PC-3 (cell line): Measurements from ENCODE around the gene SMIM44. TPM values are rescaled to one million over a fixed set of nuclear protein-coding genes. Genes with fewer than 3 reads are reported as not detected.

ENCODE experiments used
- ATAC-seq: fragments of 200-7000 bp; cut with Tn5 transposase; 2 replicates; pipeline ENCODE4 v1.9.1; 2020; ENCODE audit warnings: mild to moderate bottlenecking, moderate library complexity
- BruUV-seq: library from RNA; stranded (reverse); fragments of 400-500 nt; replicated peaks from 2 replicates; lab custom pipeline; 2021; lab: Mats Ljungman, UMichigan
- CTCF ChIA-PET: fragments of 300-600 bp; sonication (Branson Sonifier 250); formaldehyde crosslinking; loops from one replicate; lab custom pipeline; 2022; ENCODE audit warnings: antibody characterized with exemption; lab: Charles Lee
- POLR2A ChIA-PET: fragments of 300-600 bp; sonication (Branson Sonifier 250); formaldehyde crosslinking; loops from one replicate; lab custom pipeline; 2022; ENCODE audit warnings: antibody characterized with exemption; ENCODE audit not compliant: unreplicated experiment; lab: Charles Lee
- DNase-seq: peaks from one replicate; pipeline ENCODE4 v3.0.0-alpha.2; 2015
- H2AFZ ChIP-seq: fragments of 300-600 bp; sonication (generic); 2 replicates; pipeline ENCODE4 v1.6.0; 2016; ENCODE audit warnings: antibody characterized with exemption, low read length
- H3F3A ChIP-seq: fragments of 300-600 bp; sonication (generic); one replicate; pipeline ENCODE4 v1.6.0; 2017; ENCODE audit warnings: antibody characterized with exemption, low read length, control low read depth, mild to moderate bottlenecking; ENCODE audit not compliant: unreplicated experiment
- H3K27ac ChIP-seq: fragments of 300-600 bp; sonication (generic); 2 replicates; pipeline ENCODE4 v1.5.1; 2016; ENCODE audit warnings: mild to moderate bottlenecking, low read length
- H3K27me3 ChIP-seq: fragments of 300-600 bp; sonication (generic); 2 replicates; pipeline ENCODE4 v1.6.1; 2016; ENCODE audit warnings: low read length, mixed read lengths
- H3K36me3 ChIP-seq: fragments of 300-600 bp; sonication (generic); 2 replicates; pipeline ENCODE4 v1.6.1; 2016; ENCODE audit warnings: low read depth, mixed run types, low read length, mixed read lengths
- H3K4me1 ChIP-seq: fragments of 300-600 bp; sonication (generic); 2 replicates; pipeline ENCODE4 v1.5.1; 2016; ENCODE audit warnings: low read length; ENCODE audit not compliant: insufficient read depth
- H3K4me2 ChIP-seq: fragments of 300-600 bp; sonication (generic); 2 replicates; pipeline ENCODE4 v1.6.0; 2016; ENCODE audit warnings: low read length
- H3K4me3 ChIP-seq: fragments of 300-600 bp; sonication (generic); 2 replicates; pipeline ENCODE4 v1.5.1; 2016; ENCODE audit warnings: mild to moderate bottlenecking, low read length, mixed read lengths
- H3K79me2 ChIP-seq: fragments of 300-600 bp; sonication (generic); 2 replicates; pipeline ENCODE4 v1.6.1; 2017; ENCODE audit warnings: low read length, mixed read lengths
- H3K9ac ChIP-seq: fragments of 300-600 bp; sonication (generic); 2 replicates; pipeline ENCODE4 v1.6.0; 2016; ENCODE audit warnings: mild to moderate bottlenecking, low read length
- H3K9me2 ChIP-seq: fragments of 300-600 bp; sonication (generic); replicated peaks from 2 replicates; pipeline ENCODE4 v1.6.1; 2016; ENCODE audit warnings: mixed run types, low read length, mixed read lengths
- H3K9me3 ChIP-seq: fragments of 300-600 bp; sonication (generic); 2 replicates; pipeline ENCODE4 v1.6.1; 2016; ENCODE audit warnings: low read length, mixed read lengths
- H4K20me1 ChIP-seq: fragments of 300-600 bp; sonication (generic); 2 replicates; pipeline ENCODE4 v1.6.1; 2016; ENCODE audit warnings: low read length, mixed read lengths
- EZH2 ChIP-seq: fragments of 300-600 bp; sonication (generic); IDR thresholded peaks from one replicate; pipeline ENCODE4 v1.6.1; 2017; ENCODE audit warnings: antibody characterized with exemption, mild to moderate bottlenecking, low read length; ENCODE audit not compliant: unreplicated experiment
- EZH2phosphoT487 ChIP-seq: fragments of 300-600 bp; sonication (generic); IDR thresholded peaks from 2 replicates; pipeline ENCODE4 v1.6.1; 2018; ENCODE audit warnings: mild to moderate bottlenecking, antibody characterized with exemption, low read length, borderline replicate concordance
- intact Hi-C: fragments of 100-400 bp; cut with micrococcal nuclease; formaldehyde crosslinking; loops from 2 replicates; pipeline ENCODE4 v1.9.0; 2023
- total RNA-seq: library from RNA; depleted of rRNA; stranded (reverse); fragments of >200 nt; gene quantifications from 2 replicates; pipeline ENCODE4 v1.2.3, GENCODE V29; 2014
- TF ChIP-seq, protein P1 (sequence below): fragments of 300-600 bp; sonication (generic); conservative IDR thresholded peaks from 2 replicates; pipeline ENCODE4 v1.5.1; 2017; ENCODE audit warnings: antibody characterized with exemption, low read depth, mild to moderate bottlenecking, low read length

SMIM44 gene
- total RNA-seq, 1 experiment from 2014 or later, result not detected

DNA sequence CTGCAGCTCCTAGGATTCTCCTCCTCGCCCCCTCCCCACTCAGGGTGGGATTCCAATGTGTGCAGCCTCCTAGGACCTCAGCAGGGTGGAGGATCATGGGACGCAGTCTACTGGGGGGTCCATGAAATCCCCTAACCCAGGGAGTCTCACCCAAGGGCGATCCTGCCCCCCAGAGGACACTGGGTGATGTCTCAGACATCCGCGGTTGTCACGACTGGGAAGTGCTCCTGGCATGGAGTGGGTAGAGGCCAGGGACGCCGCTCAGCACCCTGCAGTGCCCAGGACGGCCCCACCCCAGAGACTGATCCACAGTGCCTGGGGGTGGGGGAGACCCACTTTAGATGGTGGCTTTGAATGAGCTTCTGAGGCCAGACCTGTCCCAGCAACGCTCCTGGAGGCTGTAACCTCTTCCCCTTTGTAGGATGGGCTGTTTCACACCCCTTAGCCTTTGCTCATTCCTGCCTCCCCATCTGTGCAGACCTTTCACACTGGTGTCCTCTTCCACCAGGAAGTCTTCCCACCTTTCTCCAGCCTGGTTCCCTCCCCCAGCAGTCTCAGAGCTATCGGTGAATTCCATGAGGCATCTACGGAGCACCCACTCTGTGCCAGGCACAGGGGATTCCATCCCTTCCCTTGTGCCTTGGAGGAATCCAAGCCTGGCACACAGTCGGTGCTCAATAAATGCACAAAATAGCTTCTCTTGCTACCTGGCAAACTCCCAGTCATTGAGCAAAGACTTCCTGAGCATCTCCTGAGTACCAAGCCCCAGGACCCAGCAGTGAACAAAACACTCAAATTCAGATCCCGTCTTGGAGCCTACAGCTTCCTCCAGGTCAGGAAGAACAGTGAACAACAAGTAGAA, 13.4 kb downstream of the SMIM44 start:
- Histone ChIP-seq H3K9ac (no peak overlapping the region), H3K79me2 (no peaks in the 10 kb centered on the region), H3K4me1 (no peaks in the 10 kb centered on the region), H3K9me3 (no peaks in the 10 kb centered on the region), H3F3A (no peaks in the 10 kb centered on the region), H3K4me3 (no peak overlapping the region), H4K20me1 (no peaks in the 10 kb centered on the region), H2AFZ (no peak overlapping the region), H3K27ac (no peak overlapping the region), H3K4me2 (no peak overlapping the region), H3K36me3 (no peaks in the 10 kb centered on the region), H3K27me3 (no peaks in the 10 kb centered on the region), H3K9me2 (no peaks in the 10 kb centered on the region)
- CTCF ChIA-PET, result interaction anchor here (0.5 kb wide), 1 partner anchor 237 kb away, joined by 3 read pairs; no protein-coding TSS in a partner anchor
- intact Hi-C loops, result no loop called here
- ATAC-seq, result peak; percentile 44; the same call in 1 of the 2 replicates
- DNase-seq, result no peak
- no TSS peak for BruUV-seq
- TF ChIP-seq, protein P1, sequence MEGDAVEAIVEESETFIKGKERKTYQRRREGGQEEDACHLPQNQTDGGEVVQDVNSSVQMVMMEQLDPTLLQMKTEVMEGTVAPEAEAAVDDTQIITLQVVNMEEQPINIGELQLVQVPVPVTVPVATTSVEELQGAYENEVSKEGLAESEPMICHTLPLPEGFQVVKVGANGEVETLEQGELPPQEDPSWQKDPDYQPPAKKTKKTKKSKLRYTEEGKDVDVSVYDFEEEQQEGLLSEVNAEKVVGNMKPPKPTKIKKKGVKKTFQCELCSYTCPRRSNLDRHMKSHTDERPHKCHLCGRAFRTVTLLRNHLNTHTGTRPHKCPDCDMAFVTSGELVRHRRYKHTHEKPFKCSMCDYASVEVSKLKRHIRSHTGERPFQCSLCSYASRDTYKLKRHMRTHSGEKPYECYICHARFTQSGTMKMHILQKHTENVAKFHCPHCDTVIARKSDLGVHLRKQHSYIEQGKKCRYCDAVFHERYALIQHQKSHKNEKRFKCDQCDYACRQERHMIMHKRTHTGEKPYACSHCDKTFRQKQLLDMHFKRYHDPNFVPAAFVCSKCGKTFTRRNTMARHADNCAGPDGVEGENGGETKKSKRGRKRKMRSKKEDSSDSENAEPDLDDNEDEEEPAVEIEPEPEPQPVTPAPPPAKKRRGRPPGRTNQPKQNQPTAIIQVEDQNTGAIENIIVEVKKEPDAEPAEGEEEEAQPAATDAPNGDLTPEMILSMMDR, result no peak; the same call in 1 of the 2 replicates
- TF ChIP-seq EZH2, result no peak
- no peak for TF ChIP-seq EZH2phosphoT487
- POLR2A ChIA-PET, result interaction anchor here (0.6 kb wide), 1 partner anchor 185 kb away, joined by 4 read pairs; no protein-coding TSS in a partner anchor

DNA sequence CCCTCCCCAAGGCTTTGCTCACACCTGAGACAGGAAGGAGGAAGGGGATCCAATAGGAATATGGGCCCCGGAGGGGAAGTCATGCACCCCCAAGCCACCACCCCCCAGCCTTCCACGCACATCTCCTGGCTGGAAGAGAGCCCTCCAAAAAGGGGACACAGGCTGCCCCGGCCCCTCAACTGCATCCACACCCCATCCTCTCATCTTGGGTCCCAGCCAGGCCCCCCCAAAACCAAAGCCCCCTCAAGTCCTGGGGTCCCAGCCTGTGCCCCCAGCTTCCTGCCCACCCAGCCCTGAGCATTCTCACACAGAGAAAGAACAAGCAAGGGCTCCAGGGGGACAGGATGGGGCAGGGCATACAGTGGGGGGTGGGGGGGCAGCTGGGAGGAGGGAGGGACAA, 15.0 kb downstream of the SMIM44 start:
- BruUV-seq, result no TSS peak
- POLR2A ChIA-PET, result no interaction called here
- intact Hi-C loops, result no loop called here

DNA sequence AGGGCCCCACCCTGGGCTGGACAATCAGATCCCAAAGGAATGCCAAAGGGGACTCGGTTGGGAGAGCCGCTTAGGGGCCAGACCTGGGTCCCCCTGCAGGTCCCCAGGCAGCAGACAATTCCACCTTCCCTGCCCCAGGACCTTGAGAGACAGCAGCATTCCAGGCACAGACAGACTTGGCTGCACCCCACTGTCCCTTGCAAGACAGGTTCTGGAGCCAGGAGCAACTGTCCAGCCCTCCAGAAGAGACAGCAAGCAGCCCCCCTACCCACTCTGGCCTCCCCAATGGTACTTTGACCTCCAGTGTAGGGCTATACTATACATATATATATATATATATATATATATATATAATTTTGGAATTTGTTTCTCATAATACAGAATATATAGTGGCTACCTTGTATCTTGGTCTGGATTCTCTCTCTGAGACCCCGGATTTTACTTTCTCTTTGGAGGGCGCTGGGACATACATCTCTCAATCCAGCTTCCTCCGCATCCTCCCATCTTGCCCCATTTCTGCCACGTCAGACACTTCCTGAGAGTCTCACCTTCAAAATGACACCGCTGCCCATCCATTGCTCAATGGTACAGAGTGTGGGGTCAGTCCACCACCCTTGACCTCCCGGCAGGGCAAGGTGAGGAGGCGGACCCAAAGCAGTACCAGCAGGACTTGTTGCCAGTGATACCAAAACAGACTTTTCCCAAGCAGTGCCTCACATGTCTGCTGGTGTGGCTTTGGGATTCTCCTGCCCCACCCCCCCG, 15.6 kb downstream of the SMIM44 start:
- BruUV-seq, result no TSS peak
- Histone ChIP-seq H3K79me2 (no peaks in the 10 kb centered on the region), H3K27ac (no peak overlapping the region), H3K4me2 (no peak overlapping the region), H3K27me3 (no peaks in the 10 kb centered on the region), H2AFZ (no peak overlapping the region), H3F3A (no peaks in the 10 kb centered on the region), H3K4me3 (no peak overlapping the region), H3K36me3 (no peaks in the 10 kb centered on the region), H3K4me1 (no peaks in the 10 kb centered on the region), H4K20me1 (no peaks in the 10 kb centered on the region), H3K9ac (no peak overlapping the region), H3K9me3 (no peaks in the 10 kb centered on the region), H3K9me2 (no peaks in the 10 kb centered on the region)
- POLR2A ChIA-PET, result no interaction called here
- DNase-seq (no peak), ATAC-seq (no peak)
- intact Hi-C loops, result no loop called here
- TF ChIP-seq EZH2phosphoT487, result no peak
- TF ChIP-seq EZH2, result no peak
- TF ChIP-seq, protein P1, result no peak
- CTCF ChIA-PET, result no interaction called here

More for the DNA sequence above, 15.0 kb downstream of the SMIM44 start:
- Histone ChIP-seq H3K27me3 (no peaks in the 10 kb centered on the region), H3K9ac (no peak overlapping the region), H3K36me3 (no peaks in the 10 kb centered on the region), H3K4me3 (no peak overlapping the region), H3K9me3 (no peaks in the 10 kb centered on the region), H3K4me1 (no peaks in the 10 kb centered on the region), H3K4me2 (no peak overlapping the region), H4K20me1 (no peaks in the 10 kb centered on the region), H3K27ac (no peak overlapping the region), H3K9me2 (no peaks in the 10 kb centered on the region), H3K79me2 (no peaks in the 10 kb centered on the region), H3F3A (no peaks in the 10 kb centered on the region), H2AFZ (no peak overlapping the region)
- CTCF ChIA-PET, result no interaction called here
- TF ChIP-seq EZH2, result no peak
- TF ChIP-seq EZH2phosphoT487, result no peak
- DNase-seq (no peak), ATAC-seq (no peak)
